ENCODE measurements around the gene HELQ.

DNA sequence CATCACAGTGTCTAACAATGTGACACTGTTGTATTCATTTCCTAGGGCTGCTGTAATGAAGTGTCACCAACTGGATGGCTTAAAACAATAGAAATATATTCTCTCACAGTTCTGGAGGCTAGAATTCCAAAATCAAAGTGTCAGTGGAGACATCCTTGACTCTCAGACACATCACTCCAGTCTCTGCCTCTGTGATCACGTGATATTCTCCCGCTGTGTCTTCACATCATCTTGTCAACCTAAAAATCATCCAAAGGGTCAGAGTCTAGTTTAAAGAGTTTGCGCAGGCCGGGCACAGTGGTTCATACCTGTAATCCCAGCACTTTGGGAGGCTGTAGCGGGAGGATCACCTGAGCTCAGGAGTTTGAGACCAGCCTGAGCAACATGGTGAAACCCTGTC lies 84.4 kb downstream of the HELQ start:
- TF ChIP-seq, protein P1, sequence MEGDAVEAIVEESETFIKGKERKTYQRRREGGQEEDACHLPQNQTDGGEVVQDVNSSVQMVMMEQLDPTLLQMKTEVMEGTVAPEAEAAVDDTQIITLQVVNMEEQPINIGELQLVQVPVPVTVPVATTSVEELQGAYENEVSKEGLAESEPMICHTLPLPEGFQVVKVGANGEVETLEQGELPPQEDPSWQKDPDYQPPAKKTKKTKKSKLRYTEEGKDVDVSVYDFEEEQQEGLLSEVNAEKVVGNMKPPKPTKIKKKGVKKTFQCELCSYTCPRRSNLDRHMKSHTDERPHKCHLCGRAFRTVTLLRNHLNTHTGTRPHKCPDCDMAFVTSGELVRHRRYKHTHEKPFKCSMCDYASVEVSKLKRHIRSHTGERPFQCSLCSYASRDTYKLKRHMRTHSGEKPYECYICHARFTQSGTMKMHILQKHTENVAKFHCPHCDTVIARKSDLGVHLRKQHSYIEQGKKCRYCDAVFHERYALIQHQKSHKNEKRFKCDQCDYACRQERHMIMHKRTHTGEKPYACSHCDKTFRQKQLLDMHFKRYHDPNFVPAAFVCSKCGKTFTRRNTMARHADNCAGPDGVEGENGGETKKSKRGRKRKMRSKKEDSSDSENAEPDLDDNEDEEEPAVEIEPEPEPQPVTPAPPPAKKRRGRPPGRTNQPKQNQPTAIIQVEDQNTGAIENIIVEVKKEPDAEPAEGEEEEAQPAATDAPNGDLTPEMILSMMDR (IDR thresholded peaks at IDR 0.05): no peak
- TF ChIP-seq POLR2A (IDR thresholded peaks at IDR 0.05): no peak

Data from heart left ventricle (tissue), 13 donors.